Head of caudate nucleus (tissue), 42 donors: Measurements from ENCODE around the gene DNHD1.
A peak's percentile ranks its signal among the peaks of the same experiment; 100 is the strongest.

Experiments used
- DNase-seq, 42 donors: peaks; one replicate each; pipeline versions ENCODE4 v3.0.0 to v3.0.0-alpha.2; 2020 to 2021; ENCODE audit warnings: mixed read lengths in 7 of 42
- intact Hi-C: fragments of 100-400 bp; cut with DNase I; formaldehyde crosslinking; loops from one replicate; pipeline ENCODE4 v1.15.0; 2022

The DNHD1 gene

GRCh38 chr11:6615046-6615445 is 118.0 kb downstream of the DNHD1 start:
- DNase-seq, result peak in 1 of 42 donors; percentile 11
- intact Hi-C loops, result no loop called here

- intact Hi-C loops, result no loop called here
Measured at GRCh38 chr11:6615882-6616585, 119.0 kb downstream of the DNHD1 start.

GRCh38 chr11:6616596-6617250 is 119.6 kb downstream of the DNHD1 start:
- intact Hi-C loops, result no loop called here
- no peak for DNase-seq

More at GRCh38 chr11:6615882-6616585, 119.0 kb downstream of the DNHD1 start:
- DNase-seq, result no peak

GRCh38 chr11:6617315-6617781 is 120.3 kb downstream of the DNHD1 start:
- no peak for DNase-seq
- intact Hi-C loops, result no loop called here

GRCh38 chr11:6618117-6619003 is 121.3 kb downstream of the DNHD1 start:
- DNase-seq, result peak in 35 of 42 donors; percentile 18 to 77 (median 56)
- intact Hi-C loops, result no loop called here

- intact Hi-C loops, result no loop called here
- DNase-seq, result peak; percentile 88 to 99 (median 97)
Measured at GRCh38 chr11:6619004-6619745, 122.1 kb downstream of the DNHD1 start, which contains the start of gene TPP1. Gene TPP1, minus strand, starts transcription at chr11:6619422. Its CDS starts 22 bp downstream, at chr11:6619400.

- intact Hi-C loops, result no loop called here
- no peak for DNase-seq
Measured at GRCh38 chr11:6620636-6621035, 123.6 kb downstream of the DNHD1 start.
